ENCODE data around the gene GRIA1.

The GRIA1 gene

GRCh38 chr5:153480401-153480800 is 10.1 kb upstream of the GRIA1 start:
- Histone ChIP-seq H3K9me3 (ENCODE audit: control insufficient read depth, insufficient read depth, low read length) (no peaks in the 10 kb centered on the region), H3K4me1 (ENCODE audit: insufficient read depth, low read length) (peaks cover 4% of the 10 kb centered on the region; the same call in 1 of the 2 replicates), H3K9ac (ENCODE audit: low read depth, low read length) (no peak overlapping the region), H3K36me3 (ENCODE audit: insufficient read depth, low read length) (no peaks in the 10 kb centered on the region)

- H3K4me1 ChIP-seq (ENCODE audit: insufficient read depth, low read length): no peaks in the 10 kb centered on the region
- no peaks in the 10 kb centered on the region for H3K36me3 ChIP-seq (ENCODE audit: insufficient read depth, low read length)
- no peaks in the 10 kb centered on the region for H3K9me3 ChIP-seq (ENCODE audit: control insufficient read depth, insufficient read depth, low read length)
- H3K9ac ChIP-seq (ENCODE audit: low read depth, low read length): no peak overlapping the region
Measured at GRCh38 chr5:153483482-153483881, 7.0 kb upstream of the GRIA1 start.

GRCh38 chr5:153485641-153486040 is 4.8 kb upstream of the GRIA1 start:
- H3K9me3 ChIP-seq (ENCODE audit: control insufficient read depth, insufficient read depth, low read length): no peaks in the 10 kb centered on the region
- H3K9ac ChIP-seq (ENCODE audit: low read depth, low read length): no peak overlapping the region
- no peaks in the 10 kb centered on the region for H3K36me3 ChIP-seq (ENCODE audit: insufficient read depth, low read length)
- H3K4me1 ChIP-seq (ENCODE audit: insufficient read depth, low read length): peaks cover 8% of the 10 kb centered on the region; the same call in 1 of the 2 replicates

GRCh38 chr5:153486771-153487170 is 3.7 kb upstream of the GRIA1 start:
- Histone ChIP-seq H3K36me3 (ENCODE audit: insufficient read depth, low read length) (no peaks in the 10 kb centered on the region), H3K9ac (ENCODE audit: low read depth, low read length) (no peak overlapping the region), H3K4me1 (ENCODE audit: insufficient read depth, low read length) (peaks cover 8% of the 10 kb centered on the region; the same call in 1 of the 2 replicates), H3K9me3 (ENCODE audit: control insufficient read depth, insufficient read depth, low read length) (no peaks in the 10 kb centered on the region)

GRCh38 chr5:153489611-153490010 is 859 bp upstream of the GRIA1 start:
- Histone ChIP-seq H3K9ac (ENCODE audit: low read depth, low read length) (peak overlapping the region; percentile 68; the same call in 1 of the 2 replicates), H3K4me1 (ENCODE audit: insufficient read depth, low read length) (peaks cover 8% of the 10 kb centered on the region; the same call in 1 of the 2 replicates), H3K9me3 (ENCODE audit: control insufficient read depth, insufficient read depth, low read length) (no peaks in the 10 kb centered on the region), H3K36me3 (ENCODE audit: insufficient read depth, low read length) (no peaks in the 10 kb centered on the region)

GRCh38 chr5:153491038-153491744 is 721 bp downstream of the GRIA1 start:
- Histone ChIP-seq H3K36me3 (ENCODE audit: insufficient read depth, low read length) (no peaks in the 10 kb centered on the region), H3K9ac (ENCODE audit: low read depth, low read length) (peak overlapping the region; percentile 68), H3K4me1 (ENCODE audit: insufficient read depth, low read length) (peaks cover 8% of the 10 kb centered on the region; the same call in 1 of the 2 replicates), H3K9me3 (ENCODE audit: control insufficient read depth, insufficient read depth, low read length) (no peaks in the 10 kb centered on the region)

GRCh38 chr5:153491856-153492255 is 1.4 kb downstream of the GRIA1 start:
- Histone ChIP-seq H3K36me3 (ENCODE audit: insufficient read depth, low read length) (no peaks in the 10 kb centered on the region), H3K9ac (ENCODE audit: low read depth, low read length) (peak overlapping the region; percentile 68), H3K4me1 (ENCODE audit: insufficient read depth, low read length) (peaks cover 9% of the 10 kb centered on the region), H3K9me3 (ENCODE audit: control insufficient read depth, insufficient read depth, low read length) (no peaks in the 10 kb centered on the region)

GRCh38 chr5:153496835-153497234 is 6.4 kb downstream of the GRIA1 start:
- H3K9me3 ChIP-seq (ENCODE audit: control insufficient read depth, insufficient read depth, low read length): no peaks in the 10 kb centered on the region
- no peak overlapping the region for H3K9ac ChIP-seq (ENCODE audit: low read depth, low read length)
- H3K36me3 ChIP-seq (ENCODE audit: insufficient read depth, low read length): no peaks in the 10 kb centered on the region
- H3K4me1 ChIP-seq (ENCODE audit: insufficient read depth, low read length): peaks cover 6% of the 10 kb centered on the region

- Histone ChIP-seq H3K36me3 (ENCODE audit: insufficient read depth, low read length) (no peaks in the 10 kb centered on the region), H3K4me1 (ENCODE audit: insufficient read depth, low read length) (peaks cover 6% of the 10 kb centered on the region), H3K9me3 (ENCODE audit: control insufficient read depth, insufficient read depth, low read length) (no peaks in the 10 kb centered on the region), H3K9ac (ENCODE audit: low read depth, low read length) (no peak overlapping the region)
Measured at GRCh38 chr5:153498516-153498915, 8.0 kb downstream of the GRIA1 start.

GRCh38 chr5:153500178-153500577 is 9.7 kb downstream of the GRIA1 start:
- H3K4me1 ChIP-seq (ENCODE audit: insufficient read depth, low read length): peaks cover 6% of the 10 kb centered on the region
- no peak overlapping the region for H3K9ac ChIP-seq (ENCODE audit: low read depth, low read length)
- no peaks in the 10 kb centered on the region for H3K9me3 ChIP-seq (ENCODE audit: control insufficient read depth, insufficient read depth, low read length)
- H3K36me3 ChIP-seq (ENCODE audit: insufficient read depth, low read length): no peaks in the 10 kb centered on the region

- H3K9ac ChIP-seq (ENCODE audit: low read depth, low read length): no peak overlapping the region
- H3K36me3 ChIP-seq (ENCODE audit: insufficient read depth, low read length): no peaks in the 10 kb centered on the region; the same call in none of the 2 replicates
- H3K4me1 ChIP-seq (ENCODE audit: insufficient read depth, low read length): no peaks in the 10 kb centered on the region; the same call in 1 of the 2 replicates
- peaks cover 5% of the 10 kb centered on the region for H3K9me3 ChIP-seq (ENCODE audit: control insufficient read depth, insufficient read depth, low read length)
Measured at GRCh38 chr5:153504726-153505125, 14.3 kb downstream of the GRIA1 start.

GRCh38 chr5:153508700-153509099 is 18.2 kb downstream of the GRIA1 start:
- Histone ChIP-seq H3K9me3 (ENCODE audit: control insufficient read depth, insufficient read depth, low read length) (peaks cover 5% of the 10 kb centered on the region), H3K4me1 (ENCODE audit: insufficient read depth, low read length) (no peaks in the 10 kb centered on the region; the same call in 1 of the 2 replicates), H3K9ac (ENCODE audit: low read depth, low read length) (no peak overlapping the region), H3K36me3 (ENCODE audit: insufficient read depth, low read length) (no peaks in the 10 kb centered on the region; the same call in none of the 2 replicates)

GRCh38 chr5:153511622-153512021 is 21.2 kb downstream of the GRIA1 start:
- H3K4me1 ChIP-seq (ENCODE audit: insufficient read depth, low read length): peaks cover 4% of the 10 kb centered on the region
- H3K36me3 ChIP-seq (ENCODE audit: insufficient read depth, low read length): no peaks in the 10 kb centered on the region; the same call in none of the 2 replicates
- H3K9ac ChIP-seq (ENCODE audit: low read depth, low read length): no peak overlapping the region
- H3K9me3 ChIP-seq (ENCODE audit: control insufficient read depth, insufficient read depth, low read length): peaks cover 5% of the 10 kb centered on the region

- H3K36me3 ChIP-seq (ENCODE audit: insufficient read depth, low read length): no peaks in the 10 kb centered on the region
- no peak overlapping the region for H3K9ac ChIP-seq (ENCODE audit: low read depth, low read length)
- peaks cover 5% of the 10 kb centered on the region for H3K9me3 ChIP-seq (ENCODE audit: control insufficient read depth, insufficient read depth, low read length)
- peaks cover 11% of the 10 kb centered on the region for H3K4me1 ChIP-seq (ENCODE audit: insufficient read depth, low read length)
Measured at GRCh38 chr5:153513156-153513555, 22.7 kb downstream of the GRIA1 start.

- Histone ChIP-seq H3K9ac (ENCODE audit: low read depth, low read length) (no peak overlapping the region), H3K36me3 (ENCODE audit: insufficient read depth, low read length) (no peaks in the 10 kb centered on the region), H3K9me3 (ENCODE audit: control insufficient read depth, insufficient read depth, low read length) (no peaks in the 10 kb centered on the region), H3K4me1 (ENCODE audit: insufficient read depth, low read length) (peaks cover 15% of the 10 kb centered on the region)
Measured at GRCh38 chr5:153515301-153515700, 24.8 kb downstream of the GRIA1 start.

Data from ES-I3 (cell line).